Activated B cell treated with CpG ODN at 0.5 μM for 24 hours (primary cell): ENCODE measurements around the gene CABLES2. TPM values are rescaled to one million over a fixed set of nuclear protein-coding genes. Genes with fewer than 3 reads are reported as not detected.

Source experiments
- ATAC-seq: fragments of 200-7000 bp; cut with Tn5 transposase; one replicate; pipeline ENCODE4 v1.10.0; 2021; ENCODE audit warnings: low read depth, mild to moderate bottlenecking, moderate library complexity
- CTCF ChIA-PET: fragments of 350-600 bp; sonication (Branson Sonifier 250); formaldehyde crosslinking; loops from one replicate; lab custom pipeline; 2021; ENCODE audit warnings: antibody characterized with exemption; lab: Charles Lee
- POLR2A ChIA-PET: fragments of 350-600 bp; sonication (Branson Sonifier 250); formaldehyde crosslinking; loops from one replicate; lab custom pipeline; 2021; ENCODE audit warnings: antibody characterized with exemption; lab: Charles Lee
- DNase-seq: peaks from one replicate; pipeline ENCODE4 v3.0.0; 2022
- H3K27ac Mint-ChIP-seq: one replicate; pipeline ENCODE4 v1.8.0; 2020; ENCODE audit warnings: mixed read lengths
- H3K27me3 Mint-ChIP-seq: one replicate; pipeline ENCODE4 v1.8.0; 2021; ENCODE audit warnings: mixed read lengths
- H3K36me3 Mint-ChIP-seq: one replicate; pipeline ENCODE4 v1.8.0; 2021; ENCODE audit warnings: low read depth, mixed read lengths
- H3K4me1 Mint-ChIP-seq: one replicate; pipeline ENCODE4 v1.8.0; 2021; ENCODE audit warnings: mixed read lengths
- H3K4me3 Mint-ChIP-seq: one replicate; pipeline ENCODE4 v1.8.0; 2020; ENCODE audit warnings: mild to moderate bottlenecking, mixed read lengths
- H3K9me3 Mint-ChIP-seq: one replicate; pipeline ENCODE4 v1.8.0; 2020; ENCODE audit warnings: mixed read lengths
- CTCF ChIP-seq: fragments of 200-600 bp; IDR thresholded peaks from one replicate; pipeline ENCODE4 v1.8.0; 2022; ENCODE audit warnings: antibody characterized with exemption, mild to moderate bottlenecking
- intact Hi-C: fragments of 100-400 bp; cut with micrococcal nuclease; formaldehyde crosslinking; loops from one replicate; pipeline ENCODE4 v1.15.1; 2024
- total RNA-seq: library from RNA; stranded (reverse); gene quantifications from 2 replicates; pipeline ENCODE4 v1.2.3, GENCODE V29; 2022

CABLES2 gene
- total RNA-seq, 1 donor from 2014 or later = 6.6 TPM

DNA sequence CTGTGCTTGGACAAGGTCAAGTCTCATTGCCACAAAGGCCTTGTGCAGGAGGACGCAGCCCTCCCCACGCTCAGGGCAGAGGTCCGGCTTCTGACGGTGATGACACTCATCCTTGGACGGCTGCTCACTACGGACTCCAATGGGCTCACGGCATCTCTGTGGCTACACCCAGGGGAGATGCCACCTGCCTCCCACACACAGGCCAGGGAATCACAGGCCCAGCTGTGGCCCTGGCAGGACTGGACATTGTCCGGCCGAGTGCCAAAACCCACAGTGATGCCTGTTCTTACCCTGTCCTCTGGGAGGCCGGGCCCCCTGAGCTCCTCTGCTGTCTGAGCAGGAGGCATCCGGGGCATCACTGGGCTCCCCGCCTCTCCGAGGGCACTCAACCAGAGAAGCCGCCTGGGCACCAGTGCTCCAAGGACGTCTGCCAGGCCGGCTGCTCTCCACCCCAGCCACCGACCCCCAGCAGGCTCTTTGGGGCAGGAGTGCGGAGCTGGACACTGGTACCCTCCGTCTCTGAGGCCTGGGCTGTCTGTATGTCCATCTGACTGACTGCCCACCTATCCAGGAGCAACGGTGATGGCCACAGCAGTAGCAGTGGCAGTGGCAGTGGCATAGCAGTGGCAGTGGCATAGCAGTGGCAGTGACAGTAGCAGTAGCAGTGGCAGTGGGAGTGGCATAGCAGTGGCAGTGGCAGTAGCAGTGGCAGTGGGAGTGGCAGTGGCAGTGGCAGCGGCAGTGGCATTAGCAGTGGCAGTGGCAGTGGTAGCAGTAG is 18.4 kb upstream of the CABLES2 start:
- peaks cover 3% of the 10 kb centered on the region for H3K27me3 Mint-ChIP-seq
- ChIA-PET POLR2A (no interaction called here), CTCF (no interaction called here)
- no peak overlapping the region for H3K4me3 Mint-ChIP-seq
- no peak overlapping the region for H3K27ac Mint-ChIP-seq
- intact Hi-C loops = no loop called here
- no peaks in the 10 kb centered on the region for H3K4me1 Mint-ChIP-seq
- DNase-seq = no peak
- H3K36me3 Mint-ChIP-seq = no peaks in the 10 kb centered on the region
- H3K9me3 Mint-ChIP-seq = no peaks in the 10 kb centered on the region
- no peak for TF ChIP-seq CTCF
- no peak for ATAC-seq

- H3K27me3 Mint-ChIP-seq = peaks cover 3% of the 10 kb centered on the region
- intact Hi-C loops = no loop called here
- H3K4me3 Mint-ChIP-seq = no peak overlapping the region
- TF ChIP-seq CTCF = no peak
- no peak overlapping the region for H3K27ac Mint-ChIP-seq
- no peaks in the 10 kb centered on the region for H3K4me1 Mint-ChIP-seq
- ChIA-PET CTCF (no interaction called here), POLR2A (no interaction called here)
- H3K9me3 Mint-ChIP-seq = no peaks in the 10 kb centered on the region
- no peak for ATAC-seq
- DNase-seq = no peak
- H3K36me3 Mint-ChIP-seq = no peaks in the 10 kb centered on the region
These were observed 17.4 kb upstream of the CABLES2 start for GRCh38 chr20:62424249-62425107.

DNA sequence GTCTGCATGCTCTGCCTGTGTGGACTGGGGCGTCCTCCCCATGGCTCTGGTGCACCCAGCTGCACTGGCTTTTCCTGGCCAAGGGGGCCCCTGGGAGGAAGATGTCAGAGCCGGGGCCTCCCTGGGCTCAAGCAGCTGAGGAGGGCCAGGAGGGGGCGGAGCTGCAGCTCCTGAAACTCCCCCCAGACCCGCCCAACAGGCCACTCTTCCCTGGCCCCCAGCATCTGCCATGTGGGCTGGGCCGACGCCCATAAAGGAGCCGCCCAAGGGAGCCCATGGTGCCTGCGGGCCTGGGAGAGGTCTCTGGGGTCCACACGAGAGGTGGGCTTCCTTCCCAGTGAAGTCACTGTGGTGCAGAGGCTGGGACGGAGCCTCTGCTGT is 16.2 kb upstream of the CABLES2 start:
- ATAC-seq (no peak), DNase-seq (no peak)
- no peak overlapping the region for H3K4me3 Mint-ChIP-seq
- H3K9me3 Mint-ChIP-seq = no peaks in the 10 kb centered on the region
- intact Hi-C loops = no loop called here
- H3K36me3 Mint-ChIP-seq = no peaks in the 10 kb centered on the region
- no peak for TF ChIP-seq CTCF
- H3K27me3 Mint-ChIP-seq = peaks cover 3% of the 10 kb centered on the region
- no peak overlapping the region for H3K27ac Mint-ChIP-seq
- H3K4me1 Mint-ChIP-seq = no peaks in the 10 kb centered on the region
- CTCF ChIA-PET = no interaction called here
- POLR2A ChIA-PET = no interaction called here

DNA sequence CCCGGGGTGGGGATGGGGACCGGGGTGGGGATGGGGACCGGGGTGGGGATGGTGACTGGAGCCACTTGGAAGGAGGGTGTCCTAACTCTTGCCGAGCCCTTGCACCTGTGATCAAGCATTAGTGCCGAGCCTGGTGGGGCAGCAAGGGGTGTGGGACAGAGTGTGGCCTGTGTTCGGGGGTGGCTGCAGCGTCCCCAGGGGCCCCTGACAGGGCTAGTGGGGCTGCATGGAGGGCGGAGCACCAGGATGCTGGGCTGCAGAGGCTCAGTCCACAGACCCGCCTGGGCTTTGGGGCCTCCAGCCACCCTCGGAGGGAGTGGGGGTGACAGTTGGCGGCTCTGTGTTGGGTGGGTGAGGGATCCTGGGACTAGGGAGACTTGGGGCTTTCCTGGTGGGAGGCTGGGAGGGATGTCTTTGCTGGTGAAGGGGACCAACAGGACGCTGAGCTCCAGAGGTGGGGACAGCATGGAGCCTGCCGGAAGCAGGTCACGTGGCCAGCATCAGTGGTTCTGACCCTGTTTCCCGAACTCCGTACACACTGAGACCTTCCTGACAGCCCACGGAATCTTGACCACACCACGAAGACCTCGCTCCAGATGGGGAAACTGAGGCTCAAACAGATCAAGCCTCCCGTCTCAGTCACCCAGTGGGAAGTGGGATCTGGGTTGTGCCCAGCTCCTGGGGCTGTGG is 15.7 kb upstream of the CABLES2 start:
- intact Hi-C loops = no loop called here
- Mint-ChIP-seq H3K9me3 (no peaks in the 10 kb centered on the region), H3K27ac (no peak overlapping the region), H3K36me3 (no peaks in the 10 kb centered on the region), H3K4me3 (no peak overlapping the region), H3K4me1 (no peaks in the 10 kb centered on the region), H3K27me3 (peaks cover 3% of the 10 kb centered on the region)
- no peak for TF ChIP-seq CTCF
- CTCF ChIA-PET = no interaction called here
- ATAC-seq (no peak), DNase-seq (no peak)
- POLR2A ChIA-PET = no interaction called here

DNA sequence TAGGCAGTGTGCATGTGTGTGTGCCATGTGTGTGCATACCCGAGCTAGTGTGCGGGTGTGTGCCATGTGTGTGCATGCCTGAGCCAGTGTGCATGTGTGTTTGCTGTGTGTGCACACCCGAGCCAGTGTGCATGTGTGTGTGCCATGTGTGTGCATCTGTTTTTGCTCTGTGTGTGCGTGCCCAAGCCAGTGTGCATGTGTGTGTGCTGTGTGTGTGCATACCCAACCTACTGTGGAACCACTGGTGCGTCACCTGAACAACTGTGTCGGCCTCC is 14.6 kb upstream of the CABLES2 start:
- no peak for TF ChIP-seq CTCF
- Mint-ChIP-seq H3K4me3 (no peak overlapping the region), H3K4me1 (no peaks in the 10 kb centered on the region), H3K27me3 (peaks cover 3% of the 10 kb centered on the region), H3K9me3 (no peaks in the 10 kb centered on the region), H3K36me3 (no peaks in the 10 kb centered on the region), H3K27ac (no peak overlapping the region)
- ChIA-PET CTCF (interaction anchor here (0.6 kb wide), 1 partner anchor 202 kb away, joined by 3 read pairs; no protein-coding TSS in a partner anchor), POLR2A (interaction anchor here (0.5 kb wide), 2 partner anchors 82 to 177 kb away, joined by 3 read pairs; no protein-coding TSS in a partner anchor)
- intact Hi-C loops = no loop called here
- no peak for DNase-seq
- ATAC-seq = no peak
